HG03571 (cell line): ENCODE data around the gene NR2C2.

Source experiments
- ATAC-seq: cut with Tn5 transposase; IDR thresholded peaks from one replicate; pipeline ENCODE4 v1.9.1; 2021; ENCODE audit not compliant: unreplicated experiment

The NR2C2 gene

GRCh38 chr3:15015456-15015855, 68.1 kb downstream of the NR2C2 start:
- ATAC-seq: no peak

DNA sequence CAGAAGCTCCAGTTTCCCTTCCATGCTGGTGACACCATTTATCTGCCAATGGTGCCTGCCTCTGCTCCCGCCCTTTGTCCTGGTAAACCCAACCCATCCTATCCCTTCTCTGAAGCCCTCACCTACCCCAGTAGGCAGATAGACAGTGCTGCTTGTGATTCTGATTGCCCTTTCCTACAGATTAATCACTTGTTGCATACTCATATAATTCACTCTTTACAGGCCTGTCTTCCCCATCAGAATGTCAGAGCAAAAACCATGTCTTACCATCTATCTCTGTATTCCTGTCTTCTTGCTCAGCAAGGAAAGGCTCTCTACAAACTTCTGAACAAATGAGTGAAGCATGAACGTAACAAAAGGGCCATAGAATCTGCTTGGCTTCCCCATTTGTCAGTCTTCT, 69.8 kb downstream of the NR2C2 start:
- no peak for ATAC-seq

DNA sequence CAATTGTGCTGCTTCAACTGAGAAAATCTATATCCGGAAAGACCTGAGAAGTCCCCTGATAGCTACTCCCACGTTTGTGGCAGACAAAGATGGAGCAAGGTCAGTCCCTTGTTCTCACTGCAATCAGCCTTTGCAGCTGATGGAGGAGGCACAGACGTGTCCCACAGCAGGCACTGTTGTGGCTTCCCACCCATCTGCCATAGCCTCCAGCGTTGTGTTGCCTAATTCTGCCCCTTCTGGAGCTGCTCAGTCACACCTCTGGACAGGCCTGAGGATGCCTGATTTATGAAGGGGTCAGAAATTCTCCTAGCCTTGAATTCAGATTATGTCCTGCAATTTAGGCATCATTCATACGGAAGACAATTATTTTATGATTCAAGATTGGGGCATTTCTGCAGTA, 75.9 kb downstream of the NR2C2 start:
- no peak for ATAC-seq

DNA sequence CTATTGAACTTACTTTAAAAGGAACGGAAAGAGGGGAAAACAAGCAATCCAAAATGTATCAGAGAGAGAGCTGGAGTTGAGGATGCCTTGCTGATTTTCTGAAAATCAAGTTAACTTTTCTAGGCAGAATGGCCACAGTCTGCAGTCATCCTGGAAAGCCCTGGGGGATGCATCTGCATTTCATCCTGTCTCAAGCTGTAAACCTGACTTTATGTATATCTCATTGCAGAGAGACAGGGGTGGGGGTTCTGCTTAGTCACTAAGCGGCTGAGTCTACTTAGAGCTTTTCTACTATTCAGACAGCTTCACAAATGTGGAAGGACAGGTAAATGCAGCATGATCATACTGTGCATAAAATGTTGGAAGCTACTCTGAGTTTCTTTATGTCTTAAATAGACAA, 76.3 kb downstream of the NR2C2 start:
- no peak for ATAC-seq

- no peak for ATAC-seq
These were observed 82.2 kb downstream of the NR2C2 start for GRCh38 chr3:15029625-15030024.

- ATAC-seq: no peak
These were observed 85.3 kb downstream of the NR2C2 start for GRCh38 chr3:15032650-15033049.

- no peak for ATAC-seq
These were observed 85.7 kb downstream of the NR2C2 start for GRCh38 chr3:15033103-15033502.

DNA sequence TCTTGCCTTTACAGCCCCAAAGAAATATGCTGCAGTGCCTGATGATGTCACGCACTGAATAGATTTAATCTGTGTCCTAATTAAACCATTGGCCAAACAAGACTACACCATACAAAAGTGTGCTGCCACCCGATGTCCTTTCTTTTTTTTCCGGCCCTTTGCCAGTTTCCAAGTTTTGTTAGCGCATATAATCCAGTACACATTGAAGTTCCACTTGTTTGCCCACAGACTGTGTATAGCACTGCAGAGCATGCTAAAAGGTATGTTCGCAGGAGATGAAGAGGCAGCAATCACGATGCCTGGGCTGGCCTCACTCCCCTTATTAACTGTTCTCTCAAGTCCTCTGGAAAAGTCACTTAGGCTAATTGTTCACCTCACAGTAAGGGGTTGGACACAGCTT, 90.9 kb downstream of the NR2C2 start:
- no peak for ATAC-seq

DNA sequence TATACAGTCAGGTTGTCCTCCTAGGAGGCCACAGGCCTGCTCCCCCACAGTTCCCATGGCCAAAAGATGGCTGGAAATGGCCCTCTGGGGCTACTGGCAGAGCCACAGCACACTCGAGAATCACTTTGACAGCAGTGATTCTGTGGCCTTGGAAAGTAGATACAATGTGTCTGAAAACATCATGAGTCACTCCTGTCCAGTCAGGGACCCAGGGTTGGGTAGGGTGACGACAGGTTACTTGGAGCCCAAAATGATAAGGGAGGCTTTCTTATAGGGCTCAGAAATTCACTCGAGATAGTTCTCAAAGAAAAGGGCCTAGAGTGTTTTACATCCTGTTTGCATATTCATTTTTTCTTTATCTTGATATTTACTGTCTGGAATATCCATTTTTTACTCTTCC, 93.5 kb downstream of the NR2C2 start:
- no peak for ATAC-seq

GRCh38 chr3:15041950-15042349, 94.6 kb downstream of the NR2C2 start:
- ATAC-seq: no peak

DNA sequence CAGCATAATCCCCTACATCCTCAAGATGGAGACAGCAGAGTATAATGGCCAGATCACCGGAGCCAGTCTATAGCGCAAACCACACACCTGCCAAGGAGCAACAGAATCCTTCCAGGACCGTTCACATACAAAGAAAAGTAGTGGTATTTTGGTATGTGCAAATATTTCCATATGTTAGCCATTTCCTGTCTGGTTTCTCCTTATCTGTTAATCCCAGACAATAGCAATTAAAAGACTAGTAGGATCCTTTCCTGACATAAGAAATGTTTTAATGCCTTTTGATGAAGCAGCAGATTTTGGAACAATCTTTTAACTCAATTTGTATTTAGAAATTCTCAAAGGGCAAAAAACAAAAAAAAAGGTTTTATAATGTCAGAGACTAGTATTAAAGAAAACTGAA, 95.6 kb downstream of the NR2C2 start:
- no peak for ATAC-seq

GRCh38 chr3:15043408-15044171, 96.2 kb downstream of the NR2C2 start:
- ATAC-seq: no peak

DNA sequence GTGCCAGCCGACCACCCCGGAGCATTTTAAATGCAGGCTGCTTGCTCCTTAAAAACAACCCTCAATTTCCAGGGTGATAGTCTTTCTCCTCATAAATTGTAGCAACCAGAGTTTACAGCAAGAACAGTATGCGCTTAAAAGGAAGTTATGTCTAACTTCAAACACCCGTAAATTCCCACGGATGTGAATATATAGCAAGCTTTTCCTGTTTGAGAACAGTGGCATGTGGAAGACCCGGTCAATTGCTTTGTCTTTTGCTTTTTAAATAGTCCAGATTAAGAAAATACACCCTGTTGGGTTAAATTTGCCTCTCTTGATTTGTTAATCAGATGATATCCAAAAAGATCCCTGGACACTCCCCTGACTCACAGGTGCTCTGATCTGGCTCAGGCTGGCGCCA, 96.9 kb downstream of the NR2C2 start:
- ATAC-seq: no peak

DNA sequence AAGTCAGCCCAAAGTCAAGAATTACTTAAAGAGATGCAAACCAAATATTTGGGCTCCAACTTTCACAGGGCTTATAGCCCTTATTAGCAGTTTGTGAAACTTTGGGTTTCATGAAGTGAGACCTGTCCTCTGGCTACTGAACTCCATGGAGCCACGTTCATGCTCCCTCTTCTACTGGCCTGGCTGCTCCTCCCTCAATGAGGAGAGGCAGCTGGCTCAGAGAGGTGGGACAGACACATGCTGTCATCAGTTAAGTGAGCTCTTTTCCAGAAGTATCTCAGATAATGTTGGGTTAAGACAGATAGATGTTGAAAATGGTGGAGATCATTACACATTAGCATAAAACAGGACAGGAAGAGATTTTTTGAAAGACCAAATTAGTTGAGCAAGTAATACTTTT, 98.3 kb downstream of the NR2C2 start:
- ATAC-seq: no peak

DNA sequence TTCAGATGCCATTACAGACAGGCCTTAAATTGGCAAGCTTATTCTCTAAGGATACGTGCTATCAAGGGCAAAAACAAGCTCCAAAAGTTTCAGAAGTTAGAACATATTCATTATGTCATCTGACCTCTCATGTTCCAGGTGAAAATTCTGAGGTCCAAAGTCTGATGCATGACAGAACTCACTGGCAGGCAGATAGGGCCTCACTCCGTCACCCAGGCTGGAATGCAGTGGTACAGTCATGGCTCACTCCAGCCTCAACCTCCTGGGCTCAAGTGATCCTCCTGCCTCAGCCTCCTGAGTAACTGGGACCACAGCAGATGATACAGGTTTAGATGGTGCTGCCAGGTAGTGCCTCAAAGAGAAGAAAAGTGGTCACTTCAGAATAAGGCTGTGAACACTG, 102.2 kb downstream of the NR2C2 start:
- ATAC-seq: no peak

DNA sequence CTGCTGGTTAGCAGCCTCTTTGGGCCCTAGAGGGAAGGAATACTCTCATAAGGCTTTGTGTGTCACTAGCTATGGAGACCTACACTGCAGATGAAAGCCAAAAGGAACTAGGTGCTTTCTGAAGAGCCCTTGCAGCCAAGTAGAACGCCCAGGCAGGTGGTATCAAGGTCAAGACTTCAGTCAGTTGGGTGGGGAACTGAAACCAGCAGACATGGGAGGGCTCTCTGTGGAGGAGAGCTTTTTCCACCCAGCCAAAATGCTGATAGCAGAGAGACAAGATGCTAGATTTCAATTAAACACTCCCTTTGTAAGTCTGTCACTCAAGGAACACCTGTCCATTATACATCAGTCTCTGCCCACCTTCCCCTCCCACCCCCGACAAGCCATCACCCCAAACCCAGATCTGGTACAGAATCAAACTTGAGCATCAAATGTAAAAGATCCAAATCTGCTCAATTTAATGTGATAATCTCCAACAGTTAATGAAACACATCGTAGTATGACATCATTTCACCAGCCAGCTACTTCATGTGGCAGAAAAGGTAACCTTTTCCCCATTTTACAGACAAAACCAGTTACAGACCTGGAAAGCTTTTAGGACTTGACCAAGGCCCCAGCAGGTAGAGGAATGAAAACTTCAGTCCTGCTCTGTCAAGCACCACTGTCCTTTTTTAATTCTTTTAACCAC, 103.2 kb downstream of the NR2C2 start:
- ATAC-seq: peak; percentile 74

- peak; percentile 34 for ATAC-seq
These were observed 104.1 kb downstream of the NR2C2 start for GRCh38 chr3:15051531-15051930.

GRCh38 chr3:15052335-15053242, 105.2 kb downstream of the NR2C2 start:
- ATAC-seq: no peak

DNA sequence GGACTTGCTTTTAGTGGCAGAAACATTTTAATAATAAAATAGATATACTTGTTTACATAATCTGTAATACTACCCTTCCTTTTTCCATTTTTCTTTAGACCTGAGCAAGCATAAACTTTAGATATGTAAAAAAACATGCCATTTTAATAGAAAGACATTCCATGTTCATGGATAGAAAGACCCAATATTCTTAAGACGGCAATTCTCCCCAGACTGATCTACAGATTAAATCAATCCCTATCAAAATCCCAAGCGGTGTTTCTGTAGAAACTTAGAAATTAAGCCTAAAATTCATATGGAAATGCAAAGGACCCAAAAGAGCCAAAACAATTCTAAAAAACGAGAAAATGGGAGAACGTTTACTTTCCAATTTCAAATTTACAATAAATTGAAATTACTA, 106.2 kb downstream of the NR2C2 start:
- no peak for ATAC-seq

- peak; percentile 43 for ATAC-seq
These were observed 107.7 kb downstream of the NR2C2 start for GRCh38 chr3:15055019-15055557.

DNA sequence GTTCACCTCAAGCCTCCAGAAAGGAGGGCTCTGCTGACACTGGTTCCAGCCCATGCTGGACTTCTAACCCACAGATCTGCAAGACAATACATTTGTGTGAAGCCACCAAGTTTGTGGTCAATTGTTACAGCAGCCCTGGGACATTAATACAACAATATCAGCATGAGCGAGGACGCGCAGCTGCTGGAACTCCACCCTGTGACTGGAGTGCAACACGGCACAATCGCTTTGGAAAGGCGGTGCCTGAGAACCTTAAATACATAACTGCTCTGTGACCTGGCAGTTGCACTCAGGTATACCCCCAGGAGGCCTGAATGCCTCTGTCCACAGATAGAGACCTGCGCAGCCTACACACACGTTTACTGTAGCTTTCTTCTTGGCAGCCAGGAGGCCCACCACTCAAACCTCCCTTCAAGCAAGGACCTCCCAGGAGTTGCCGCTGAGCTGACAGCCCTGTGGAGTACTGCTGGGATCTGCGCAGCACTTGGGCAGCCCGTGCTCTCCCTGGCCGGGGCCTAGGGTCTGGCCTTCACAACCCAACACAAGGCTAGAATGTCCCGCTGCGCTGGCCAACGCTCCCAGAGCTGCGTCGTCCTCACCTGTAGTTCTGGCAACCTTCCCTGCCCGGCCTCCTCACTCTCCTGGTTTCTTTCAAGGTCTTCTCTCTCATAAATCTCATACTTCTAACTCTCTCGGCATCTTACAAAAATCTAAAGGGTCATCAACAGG, 109.5 kb downstream of the NR2C2 start:
- no peak for ATAC-seq
